Measurements from ENCODE around the gene BAZ2B.

GRCh38 chr2:159586034-159586433 lies 30.3 kb downstream of the BAZ2B start:
- TF ChIP-seq CTCF (IDR thresholded peaks at IDR 0.05; ENCODE audit: insufficient read depth, low read depth, low read length) (no peak), EZH2 (IDR thresholded peaks at IDR 0.05; ENCODE audit: insufficient read depth, low read length) (no peak)

Data from astrocyte (in vitro differentiated cells and primary cell).